Measurements from ENCODE around the gene LRIT1. TPM values are rescaled to one million over a fixed set of nuclear protein-coding genes. Genes with fewer than 3 reads are reported as not detected.

LRIT1 gene
- total and polyA plus RNA-seq, 8 donors, result not detected

DNA sequence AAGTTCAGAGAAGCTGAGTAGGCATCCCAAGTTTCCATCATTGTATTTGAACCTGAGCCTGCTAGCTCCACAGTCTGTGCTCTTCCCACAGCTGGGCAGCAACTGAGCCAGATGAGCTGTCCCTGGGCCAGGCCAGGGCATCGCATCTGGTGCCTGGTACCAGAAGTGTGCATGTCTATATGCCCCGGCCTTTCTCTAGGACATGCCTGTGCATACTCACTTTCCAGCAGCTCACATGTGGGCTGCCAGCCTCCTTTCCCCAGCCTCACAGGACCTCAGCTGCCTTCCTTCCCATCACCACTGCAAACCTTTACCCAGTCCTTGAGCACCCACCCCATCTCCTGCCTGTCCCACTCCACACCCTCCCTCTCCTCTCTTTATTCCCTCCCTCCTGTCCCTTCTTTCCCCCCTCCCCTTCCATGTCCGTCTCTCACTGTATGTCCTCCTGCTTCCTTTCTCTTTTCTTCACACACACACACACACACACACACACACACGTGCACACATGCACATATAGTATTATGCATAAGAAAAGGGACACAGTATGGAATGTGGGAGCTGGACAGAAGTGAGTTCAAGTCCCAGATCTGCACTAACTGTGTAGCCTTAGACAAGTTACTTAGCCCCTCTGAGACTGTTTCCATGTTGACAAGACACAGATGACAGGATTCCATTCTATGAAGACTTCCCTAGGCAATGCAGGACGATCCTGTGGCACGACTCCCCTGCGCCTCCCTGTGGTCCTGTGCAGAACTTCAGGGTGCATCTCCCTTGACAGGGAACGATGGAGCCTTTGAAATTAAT is 36.1 kb downstream of the LRIT1 start:
- intact Hi-C loops (cut with DNase I; ENCODE audit: low total_unique reads), result no loop called here
- no peak for TF ChIP-seq EP300 (IDR thresholded peaks at IDR 0.05)
- peak in 4 of 7 experiments; percentile 20 to 56 (median 50) for TF ChIP-seq CTCF (IDR thresholded peaks at IDR 0.05)
- TF ChIP-seq POLR2A (IDR thresholded peaks at IDR 0.05), result no peak
- no peak for TF ChIP-seq POLR2AphosphoS5 (IDR thresholded peaks at IDR 0.05)
- DNase-seq, result peak; percentile 36 to 63

GRCh38 chr10:84204610-84205009 is 36.7 kb downstream of the LRIT1 start:
- Histone ChIP-seq H3K27me3 (peaks cover 0 to 50% (median 0%) of the 10 kb centered on the region in 3 donors), H3K4me1 (no peaks in the 10 kb centered on the region), H3K9me3 (no peaks in the 10 kb centered on the region), H3K27ac (no peak overlapping the region), H3K4me3 (no peak overlapping the region), H3K36me3 (no peaks in the 10 kb centered on the region)
- TF ChIP-seq EP300 (IDR thresholded peaks at IDR 0.05), result no peak
- TF ChIP-seq POLR2A (IDR thresholded peaks at IDR 0.05), result no peak
- TF ChIP-seq POLR2AphosphoS5 (IDR thresholded peaks at IDR 0.05), result no peak
- no peak for TF ChIP-seq CTCF (IDR thresholded peaks at IDR 0.05)
- DNase-seq, result no peak
- WGBS, 5 donors, result 88 to 95% (median 91%) methylated on average over 4 of the region's 4 CpGs
- intact Hi-C loops (cut with DNase I; ENCODE audit: low total_unique reads), result no loop called here

More for the DNA sequence above, 36.1 kb downstream of the LRIT1 start:
- H3K9me3 ChIP-seq, result no peaks in the 10 kb centered on the region
- H3K36me3 ChIP-seq, result no peaks in the 10 kb centered on the region
- no peaks in the 10 kb centered on the region for H3K4me1 ChIP-seq
- peaks cover 0 to 50% (median 0%) of the 10 kb centered on the region in 3 donors for H3K27me3 ChIP-seq
- no peak overlapping the region for H3K27ac ChIP-seq
- 33 to 39% (median 36%) methylated on average over 8 of the region's 8 CpGs for WGBS, 5 donors
- H3K4me3 ChIP-seq, result no peak overlapping the region

- DNase-seq, result no peak
- Histone ChIP-seq H3K4me3 (no peak overlapping the region), H3K9me3 (no peaks in the 10 kb centered on the region), H3K36me3 (no peaks in the 10 kb centered on the region), H3K27ac (no peak overlapping the region), H3K4me1 (no peaks in the 10 kb centered on the region), H3K27me3 (peaks cover 0 to 50% (median 0%) of the 10 kb centered on the region in 3 donors)
- WGBS, 5 donors, result 67 to 93% (median 86%) methylated on average over 3 to 4 of the region's 4 CpGs
- intact Hi-C loops (cut with DNase I; ENCODE audit: low total_unique reads), result no loop called here
- no peak for TF ChIP-seq POLR2AphosphoS5 (IDR thresholded peaks at IDR 0.05)
- no peak for TF ChIP-seq CTCF (IDR thresholded peaks at IDR 0.05)
- TF ChIP-seq EP300 (IDR thresholded peaks at IDR 0.05), result no peak
- TF ChIP-seq POLR2A (IDR thresholded peaks at IDR 0.05), result no peak
These were observed 37.2 kb downstream of the LRIT1 start for GRCh38 chr10:84204122-84204521.

GRCh38 chr10:84202349-84202748 is 39.0 kb downstream of the LRIT1 start:
- Histone ChIP-seq H3K27me3 (peaks cover 0 to 43% (median 6%) of the 10 kb centered on the region in 3 donors), H3K9me3 (no peaks in the 10 kb centered on the region), H3K4me3 (no peak overlapping the region), H3K36me3 (no peaks in the 10 kb centered on the region), H3K4me1 (peaks cover 0 to 3% (median 0%) of the 10 kb centered on the region in 4 donors), H3K27ac (no peak overlapping the region)
- intact Hi-C loops (cut with DNase I; ENCODE audit: low total_unique reads), result no loop called here
- TF ChIP-seq POLR2AphosphoS5 (IDR thresholded peaks at IDR 0.05), result no peak
- TF ChIP-seq POLR2A (IDR thresholded peaks at IDR 0.05), result no peak
- TF ChIP-seq EP300 (IDR thresholded peaks at IDR 0.05), result no peak
- TF ChIP-seq CTCF (IDR thresholded peaks at IDR 0.05), result no peak
- 80 to 93% (median 92%) methylated on average over 5 of the region's 5 CpGs for WGBS, 5 donors
- no peak for DNase-seq
